NCI-H2196 (cell line): ENCODE results near the gene LRRIQ4.

Experiments used
- DNase-seq: peaks from one replicate; lab custom pipeline; 2025; ENCODE audit not compliant: unreplicated experiment; lab: John Stamatoyannopoulos, UW

LRRIQ4 gene

GRCh38 chr3:169809230-169809795, 3.4 kb upstream of the LRRIQ4 start:
- DNase-seq = no peak

- DNase-seq = peak; percentile 53
Observed at GRCh38 chr3:169811631-169812331, 889 bp upstream of the LRRIQ4 start.

GRCh38 chr3:169813278-169813677, 608 bp downstream of the LRRIQ4 start:
- no peak for DNase-seq

GRCh38 chr3:169813757-169814517, 1.3 kb downstream of the LRRIQ4 start:
- DNase-seq = peak; percentile 90

GRCh38 chr3:169815590-169816150, 3.0 kb downstream of the LRRIQ4 start:
- no peak for DNase-seq

- no peak for DNase-seq
Observed at GRCh38 chr3:169818316-169818715, 5.6 kb downstream of the LRRIQ4 start.

- peak; percentile 51 for DNase-seq
Observed at GRCh38 chr3:169822091-169822490, 9.4 kb downstream of the LRRIQ4 start.

GRCh38 chr3:169822540-169822939, 9.9 kb downstream of the LRRIQ4 start:
- DNase-seq = peak; percentile 72

GRCh38 chr3:169822983-169823382, 10.3 kb downstream of the LRRIQ4 start:
- peak; percentile 59 for DNase-seq

GRCh38 chr3:169825316-169825715, 12.6 kb downstream of the LRRIQ4 start:
- DNase-seq = no peak

- DNase-seq = no peak
Observed at GRCh38 chr3:169827712-169828111, 15.0 kb downstream of the LRRIQ4 start.

- DNase-seq = no peak
Observed at GRCh38 chr3:169835533-169835932, 22.9 kb downstream of the LRRIQ4 start.

GRCh38 chr3:169836078-169836941, 23.6 kb downstream of the LRRIQ4 start:
- no peak for DNase-seq

- no peak for DNase-seq
Observed at GRCh38 chr3:169836942-169837275, 24.2 kb downstream of the LRRIQ4 start.

- DNase-seq = no peak
Observed at GRCh38 chr3:169838511-169839030, 25.9 kb downstream of the LRRIQ4 start.

- peak; percentile 22 for DNase-seq
Observed at GRCh38 chr3:169841171-169841570, 28.5 kb downstream of the LRRIQ4 start.

- DNase-seq = no peak
Observed at GRCh38 chr3:169842960-169843359, 30.3 kb downstream of the LRRIQ4 start.

- no peak for DNase-seq
Observed at GRCh38 chr3:169846458-169847193, 34.0 kb downstream of the LRRIQ4 start.

- peak; percentile 53 for DNase-seq
Observed at GRCh38 chr3:169847896-169848295, 35.2 kb downstream of the LRRIQ4 start.

GRCh38 chr3:169848741-169849140, 36.1 kb downstream of the LRRIQ4 start:
- no peak for DNase-seq
